ENCODE measurements around the gene NSFL1C. TPM values are rescaled to one million over a fixed set of nuclear protein-coding genes. Genes with fewer than 3 reads are reported as not detected.

Gene NSFL1C
- total RNA-seq, 3 donors from 2014 or later: 70.3 to 84.1 (median 80.0) TPM

DNA sequence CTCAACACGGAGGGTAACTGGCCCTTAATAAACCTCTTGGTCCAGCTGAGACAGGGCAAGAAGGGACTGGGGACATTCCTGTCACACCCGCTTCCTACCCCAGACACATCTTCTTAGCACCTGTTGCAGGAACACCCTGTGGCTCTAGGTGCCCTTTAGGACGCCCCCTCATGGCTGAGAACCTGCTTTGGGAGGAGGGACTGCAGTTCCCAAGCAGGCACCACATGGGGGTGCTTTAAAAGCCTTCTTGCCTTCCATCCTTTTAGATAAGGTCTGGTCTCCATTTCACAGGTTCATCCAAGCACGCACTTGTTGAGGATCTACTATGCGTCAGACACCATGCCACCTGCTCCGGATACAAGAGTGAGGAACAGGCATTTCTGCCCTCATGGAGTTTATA, 26.6 kb downstream of the NSFL1C start:
- no peaks in the 10 kb centered on the region for H3K9me3 ChIP-seq
- DNase-seq: peak in 1 of 3 donors; percentile 15
- ATAC-seq: peak; percentile 35
- intact Hi-C loops (cut with DNase I, micrococcal nuclease): no loop called here
- H3K4me3 ChIP-seq: no peak overlapping the region
- H3K36me3 ChIP-seq (ENCODE audit: low read depth): peaks cover 10% of the 10 kb centered on the region
- peaks cover 2% of the 10 kb centered on the region for H3K4me1 ChIP-seq (ENCODE audit: low read depth)
- TF ChIP-seq, protein P1, sequence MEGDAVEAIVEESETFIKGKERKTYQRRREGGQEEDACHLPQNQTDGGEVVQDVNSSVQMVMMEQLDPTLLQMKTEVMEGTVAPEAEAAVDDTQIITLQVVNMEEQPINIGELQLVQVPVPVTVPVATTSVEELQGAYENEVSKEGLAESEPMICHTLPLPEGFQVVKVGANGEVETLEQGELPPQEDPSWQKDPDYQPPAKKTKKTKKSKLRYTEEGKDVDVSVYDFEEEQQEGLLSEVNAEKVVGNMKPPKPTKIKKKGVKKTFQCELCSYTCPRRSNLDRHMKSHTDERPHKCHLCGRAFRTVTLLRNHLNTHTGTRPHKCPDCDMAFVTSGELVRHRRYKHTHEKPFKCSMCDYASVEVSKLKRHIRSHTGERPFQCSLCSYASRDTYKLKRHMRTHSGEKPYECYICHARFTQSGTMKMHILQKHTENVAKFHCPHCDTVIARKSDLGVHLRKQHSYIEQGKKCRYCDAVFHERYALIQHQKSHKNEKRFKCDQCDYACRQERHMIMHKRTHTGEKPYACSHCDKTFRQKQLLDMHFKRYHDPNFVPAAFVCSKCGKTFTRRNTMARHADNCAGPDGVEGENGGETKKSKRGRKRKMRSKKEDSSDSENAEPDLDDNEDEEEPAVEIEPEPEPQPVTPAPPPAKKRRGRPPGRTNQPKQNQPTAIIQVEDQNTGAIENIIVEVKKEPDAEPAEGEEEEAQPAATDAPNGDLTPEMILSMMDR (IDR thresholded peaks at IDR 0.05): no peak

- ATAC-seq: no peak
- TF ChIP-seq, protein P1 (IDR thresholded peaks at IDR 0.05): no peak
- intact Hi-C loops (cut with DNase I, micrococcal nuclease): loop anchor here (5.0 kb wide), 1 partner anchor 126 kb away; no protein-coding TSS in a partner anchor
These were observed 28.3 kb downstream of the NSFL1C start for GRCh38 chr20:1438361-1438760.

DNA sequence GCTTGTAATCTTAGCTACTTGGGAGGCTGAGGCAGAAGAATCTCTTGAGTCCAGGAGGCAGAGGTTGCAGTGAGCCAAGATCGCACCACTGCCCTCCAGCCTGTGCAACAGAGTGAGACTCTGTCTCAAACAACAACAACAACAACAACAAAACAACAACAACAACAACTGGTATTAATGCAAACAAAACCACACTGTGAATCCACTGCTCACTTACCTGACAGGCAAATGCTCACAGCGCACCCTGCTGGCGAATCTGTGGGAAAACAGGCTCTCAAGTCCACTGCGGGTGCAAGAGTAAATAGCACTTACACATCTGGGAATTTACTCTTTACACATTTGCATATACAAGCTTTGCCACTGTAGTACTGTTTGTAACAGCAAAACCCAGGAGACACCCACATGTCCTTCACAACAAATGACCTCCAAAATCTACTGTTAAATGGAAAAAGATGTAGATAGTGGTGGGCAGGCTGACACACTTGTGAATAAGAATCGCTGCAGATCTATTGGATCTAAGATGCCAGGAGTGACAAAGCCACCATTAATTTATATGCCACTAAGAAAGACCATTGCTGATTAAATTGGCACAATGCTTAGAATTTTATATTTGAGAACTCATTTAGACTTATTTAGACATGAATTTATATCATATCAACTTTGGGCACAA, 29.3 kb downstream of the NSFL1C start:
- TF ChIP-seq, protein P1 (IDR thresholded peaks at IDR 0.05): peak; percentile 70
- DNase-seq (peak; percentile 71 to 82 (median 82)), ATAC-seq (peak; percentile 83)
- intact Hi-C loops (cut with DNase I, micrococcal nuclease): loop anchor here (5.0 kb wide), 1 partner anchor 125 kb away; no protein-coding TSS in a partner anchor
- H3K36me3 ChIP-seq (ENCODE audit: low read depth): peaks cover under 1% of the 10 kb centered on the region
- H3K4me1 ChIP-seq (ENCODE audit: low read depth): peaks cover 2% of the 10 kb centered on the region
- no peaks in the 10 kb centered on the region for H3K9me3 ChIP-seq
- no peak overlapping the region for H3K4me3 ChIP-seq

More at GRCh38 chr20:1438361-1438760, 28.3 kb downstream of the NSFL1C start:
- H3K36me3 ChIP-seq (ENCODE audit: low read depth): peaks cover 3% of the 10 kb centered on the region
- H3K4me3 ChIP-seq: no peak overlapping the region
- no peaks in the 10 kb centered on the region for H3K9me3 ChIP-seq
- DNase-seq: no peak
- H3K4me1 ChIP-seq (ENCODE audit: low read depth): peaks cover 2% of the 10 kb centered on the region

DNA sequence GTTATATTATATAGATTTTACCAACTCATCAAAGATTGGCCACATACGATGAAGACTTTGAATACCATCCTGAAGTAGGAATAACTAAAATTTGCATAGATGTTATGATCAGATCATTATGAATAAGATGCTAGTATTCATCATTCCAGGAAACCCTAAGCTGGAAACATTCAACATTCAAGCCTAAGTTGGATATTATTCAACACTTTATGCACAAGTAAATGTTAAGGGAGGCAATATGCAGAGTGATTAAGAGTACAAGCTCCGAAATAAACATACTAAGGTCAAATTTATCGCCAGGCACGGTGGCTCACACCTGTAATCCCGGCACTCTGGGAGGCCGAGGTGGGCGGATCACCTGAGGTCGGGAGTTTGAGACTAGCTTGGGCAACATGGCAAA, 30.4 kb downstream of the NSFL1C start:
- H3K4me3 ChIP-seq: no peak overlapping the region
- DNase-seq (no peak), ATAC-seq (no peak)
- TF ChIP-seq, protein P1 (IDR thresholded peaks at IDR 0.05): no peak
- intact Hi-C loops (cut with DNase I, micrococcal nuclease): loop anchor here (5.0 kb wide), 1 partner anchor 124 kb away; no protein-coding TSS in a partner anchor
- no peaks in the 10 kb centered on the region for H3K36me3 ChIP-seq (ENCODE audit: low read depth)
- peaks cover 2% of the 10 kb centered on the region for H3K4me1 ChIP-seq (ENCODE audit: low read depth)
- no peaks in the 10 kb centered on the region for H3K9me3 ChIP-seq

DNA sequence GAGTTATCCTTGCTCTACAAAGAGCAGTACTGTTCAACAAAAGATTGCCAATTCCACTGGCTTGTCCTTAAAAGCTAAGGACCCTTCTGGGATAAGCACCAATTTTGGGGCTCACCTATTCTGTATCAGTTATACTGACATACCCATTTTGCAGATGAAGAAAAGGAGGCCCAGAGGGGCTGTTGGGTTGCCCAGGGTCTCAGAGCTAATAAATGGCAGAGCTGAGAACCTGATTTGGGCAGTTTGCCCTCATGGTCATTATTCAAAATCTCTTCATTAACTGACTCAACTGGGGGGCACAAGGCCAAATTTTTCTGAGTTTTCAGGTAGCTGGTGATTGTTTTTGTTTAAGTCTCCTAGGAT, 31.3 kb downstream of the NSFL1C start:
- intact Hi-C loops (cut with DNase I, micrococcal nuclease): loop anchor here (5.0 kb wide), 1 partner anchor 123 kb away; no protein-coding TSS in a partner anchor
- H3K4me1 ChIP-seq (ENCODE audit: low read depth): no peaks in the 10 kb centered on the region
- TF ChIP-seq, protein P1 (IDR thresholded peaks at IDR 0.05): no peak
- no peaks in the 10 kb centered on the region for H3K9me3 ChIP-seq
- no peak for DNase-seq
- H3K36me3 ChIP-seq (ENCODE audit: low read depth): no peaks in the 10 kb centered on the region
- no peak overlapping the region for H3K4me3 ChIP-seq
- no peak for ATAC-seq
